ENCODE data around the gene CPM.

CPM gene

GRCh38 chr12:68932961-68933893 lies at the start of gene CPM:
CPM (minus strand) TSS chr12:68933171; CDS start chr12:68932837, 334 bp downstream.
- Histone ChIP-seq H3K27ac (peak within 1 kb of the TSS; percentile 46 to 47), H3K4me1 (peaks cover 0 to 19% (median 12%) of the 10 kb centered on the region in 4 donors), H3K9me3 (no peaks in the 10 kb centered on the region), H3K36me3 (no peaks in the 10 kb centered on the region), H3K27me3 (peaks cover 0 to 8% of the 10 kb centered on the region in 2 donors), H3K4me3 (peak within 1 kb of the TSS; percentile 57 to 74)
- intact Hi-C loops (cut with DNase I; ENCODE audit: low total_unique reads) = no loop called here
- no peak for TF ChIP-seq CTCF (IDR thresholded peaks at IDR 0.05)
- peak; percentile 66 to 78 for DNase-seq

- Histone ChIP-seq H3K9me3 (peaks cover 0 to 5% (median 0%) of the 10 kb centered on the region in 3 donors), H3K4me1 (no peaks in the 10 kb centered on the region), H3K27ac (no peak overlapping the region), H3K27me3 (no peaks in the 10 kb centered on the region), H3K36me3 (no peaks in the 10 kb centered on the region), H3K4me3 (no peak overlapping the region)
- no peak for DNase-seq
- intact Hi-C loops (cut with DNase I; ENCODE audit: low total_unique reads) = no loop called here
- no peak for TF ChIP-seq CTCF (IDR thresholded peaks at IDR 0.05)
Observed at GRCh38 chr12:68981516-68981915, 48.5 kb upstream of the CPM start.

GRCh38 chr12:68980476-68981212 lies 47.7 kb upstream of the CPM start:
- DNase-seq = no peak
- intact Hi-C loops (cut with DNase I; ENCODE audit: low total_unique reads) = no loop called here
- no peak overlapping the region for H3K4me3 ChIP-seq

GRCh38 chr12:68978678-68979077 lies 45.7 kb upstream of the CPM start:
- Histone ChIP-seq H3K4me1 (no peaks in the 10 kb centered on the region), H3K9me3 (peaks cover 0 to 5% (median 0%) of the 10 kb centered on the region in 3 donors), H3K36me3 (no peaks in the 10 kb centered on the region), H3K4me3 (no peak overlapping the region), H3K27ac (no peak overlapping the region), H3K27me3 (no peaks in the 10 kb centered on the region)
- no peak for DNase-seq
- intact Hi-C loops (cut with DNase I; ENCODE audit: low total_unique reads) = no loop called here
- no peak for TF ChIP-seq CTCF (IDR thresholded peaks at IDR 0.05)

More at GRCh38 chr12:68980476-68981212, 47.7 kb upstream of the CPM start:
- peaks cover 0 to 5% (median 0%) of the 10 kb centered on the region in 3 donors for H3K9me3 ChIP-seq
- no peaks in the 10 kb centered on the region for H3K27me3 ChIP-seq
- no peaks in the 10 kb centered on the region for H3K4me1 ChIP-seq
- no peak overlapping the region for H3K27ac ChIP-seq
- no peaks in the 10 kb centered on the region for H3K36me3 ChIP-seq
- no peak for TF ChIP-seq CTCF (IDR thresholded peaks at IDR 0.05)

GRCh38 chr12:68977909-68978610 lies 45.1 kb upstream of the CPM start:
- peaks cover 0 to 5% (median 0%) of the 10 kb centered on the region in 3 donors for H3K9me3 ChIP-seq
- no peak overlapping the region for H3K27ac ChIP-seq
- no peak for DNase-seq
- no peaks in the 10 kb centered on the region for H3K27me3 ChIP-seq
- no peaks in the 10 kb centered on the region for H3K36me3 ChIP-seq
- intact Hi-C loops (cut with DNase I; ENCODE audit: low total_unique reads) = no loop called here
- no peaks in the 10 kb centered on the region for H3K4me1 ChIP-seq
- TF ChIP-seq CTCF (IDR thresholded peaks at IDR 0.05) = no peak
- H3K4me3 ChIP-seq = no peak overlapping the region
